ENCODE measurements around the gene TOP1. TPM values are rescaled to one million over a fixed set of nuclear protein-coding genes. Genes with fewer than 3 reads are reported as not detected.

TOP1 gene
- total RNA-seq, 1 donor: 12.0 TPM

DNA sequence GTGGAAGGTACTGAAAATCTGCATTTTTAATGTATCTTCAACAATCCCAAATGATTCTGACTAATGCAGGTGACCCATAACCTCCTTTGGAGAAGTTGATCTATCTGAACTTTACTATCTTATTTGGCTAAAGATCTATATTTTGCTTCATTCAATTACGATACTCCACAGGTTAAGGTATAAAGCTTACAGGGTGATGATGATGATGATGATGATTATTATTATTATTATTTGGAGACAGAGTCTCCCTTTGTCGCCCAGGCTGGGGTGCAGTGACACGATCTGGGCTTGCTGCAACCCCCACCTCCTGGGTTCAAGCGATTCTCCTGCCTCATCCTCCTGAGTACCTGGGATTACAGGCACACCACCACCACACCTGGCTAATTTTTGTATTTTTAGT lies 13.1 kb downstream of the TOP1 start:
- DNase-seq (ENCODE audit: low read depth): no peak
- TF ChIP-seq, protein P1, sequence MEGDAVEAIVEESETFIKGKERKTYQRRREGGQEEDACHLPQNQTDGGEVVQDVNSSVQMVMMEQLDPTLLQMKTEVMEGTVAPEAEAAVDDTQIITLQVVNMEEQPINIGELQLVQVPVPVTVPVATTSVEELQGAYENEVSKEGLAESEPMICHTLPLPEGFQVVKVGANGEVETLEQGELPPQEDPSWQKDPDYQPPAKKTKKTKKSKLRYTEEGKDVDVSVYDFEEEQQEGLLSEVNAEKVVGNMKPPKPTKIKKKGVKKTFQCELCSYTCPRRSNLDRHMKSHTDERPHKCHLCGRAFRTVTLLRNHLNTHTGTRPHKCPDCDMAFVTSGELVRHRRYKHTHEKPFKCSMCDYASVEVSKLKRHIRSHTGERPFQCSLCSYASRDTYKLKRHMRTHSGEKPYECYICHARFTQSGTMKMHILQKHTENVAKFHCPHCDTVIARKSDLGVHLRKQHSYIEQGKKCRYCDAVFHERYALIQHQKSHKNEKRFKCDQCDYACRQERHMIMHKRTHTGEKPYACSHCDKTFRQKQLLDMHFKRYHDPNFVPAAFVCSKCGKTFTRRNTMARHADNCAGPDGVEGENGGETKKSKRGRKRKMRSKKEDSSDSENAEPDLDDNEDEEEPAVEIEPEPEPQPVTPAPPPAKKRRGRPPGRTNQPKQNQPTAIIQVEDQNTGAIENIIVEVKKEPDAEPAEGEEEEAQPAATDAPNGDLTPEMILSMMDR (IDR thresholded peaks at IDR 0.05; ENCODE audit: insufficient read depth, low read length): no peak

GRCh38 chr20:41044409-41045062 lies 15.9 kb downstream of the TOP1 start:
- no peak for DNase-seq (ENCODE audit: low read depth)
- TF ChIP-seq, protein P1 (IDR thresholded peaks at IDR 0.05; ENCODE audit: insufficient read depth, low read length): no peak
- no peak overlapping the region for H3K4me3 ChIP-seq (ENCODE audit: low read depth, low read length)

More for the DNA sequence above, 13.1 kb downstream of the TOP1 start:
- no peak overlapping the region for H3K4me3 ChIP-seq (ENCODE audit: low read depth, low read length)

- DNase-seq (ENCODE audit: low read depth): no peak
- TF ChIP-seq, protein P1 (IDR thresholded peaks at IDR 0.05; ENCODE audit: insufficient read depth, low read length): no peak
- H3K4me3 ChIP-seq (ENCODE audit: low read depth, low read length): no peak overlapping the region
Observed at GRCh38 chr20:41045671-41046070, 17.0 kb downstream of the TOP1 start.

- peak; percentile 33 for DNase-seq (ENCODE audit: low read depth)
- H3K4me3 ChIP-seq (ENCODE audit: low read depth, low read length): no peak overlapping the region
- TF ChIP-seq, protein P1 (IDR thresholded peaks at IDR 0.05; ENCODE audit: insufficient read depth, low read length): no peak
Observed at GRCh38 chr20:41046716-41047115, 18.1 kb downstream of the TOP1 start.

GRCh38 chr20:41047279-41047974 lies 18.8 kb downstream of the TOP1 start:
- DNase-seq (ENCODE audit: low read depth): no peak
- no peak overlapping the region for H3K4me3 ChIP-seq (ENCODE audit: low read depth, low read length)
- TF ChIP-seq, protein P1 (IDR thresholded peaks at IDR 0.05; ENCODE audit: insufficient read depth, low read length): no peak

GRCh38 chr20:41047975-41048305 lies 19.3 kb downstream of the TOP1 start:
- TF ChIP-seq, protein P1 (IDR thresholded peaks at IDR 0.05; ENCODE audit: insufficient read depth, low read length): no peak
- H3K4me3 ChIP-seq (ENCODE audit: low read depth, low read length): peak overlapping the region; percentile 43
- DNase-seq (ENCODE audit: low read depth): peak; percentile 62

Data from fibroblast of the aortic adventitia (primary cell).